Small intestine (tissue), 7 donors: ENCODE results near the gene RNU1-3. TPM values are rescaled to one million over a fixed set of nuclear protein-coding genes. Genes with fewer than 3 reads are reported as not detected.
A peak's percentile ranks its signal among the peaks of the same experiment; 100 is the strongest.
"Not testable (repeated sequence)": the region's sequence is repeated elsewhere in the genome, so short reads cannot be mapped to it uniquely, and the experiment has no call there.

ENCODE experiments used
- DNase-seq, 2 donors: peaks; one replicate each; pipeline versions ENCODE4 v3.0.0 to v3.0.0-alpha.2; 2013
- FAIRE-seq: peaks from 2 replicates; lab custom pipeline; 2012; peaks lifted over from hg19 to GRCh38; lab: Jason Lieb, UNC
- H3K27ac ChIP-seq, 3 donors: one replicate each; pipeline ENCODE4 v1.5.1; 2013; ENCODE audit warnings: low read length in 2 of 3, mild to moderate bottlenecking in 2 of 3, control low read depth in 1 of 3, inconsistent platforms in 1 of 3, low read depth in 1 of 3, moderate library complexity in 1 of 3
- H3K27me3 ChIP-seq, 3 donors: one replicate each; pipeline ENCODE4 v1.6.1; 2013; ENCODE audit warnings: low read length in 3 of 3, inconsistent platforms in 1 of 3; ENCODE audit not compliant: control insufficient read depth in 3 of 3, insufficient read depth in 3 of 3
- H3K36me3 ChIP-seq, 3 donors: one replicate each; pipeline ENCODE4 v1.6.1; 2013; ENCODE audit warnings: low read length in 3 of 3, inconsistent platforms in 1 of 3, low read depth in 1 of 3, mild to moderate bottlenecking in 1 of 3, moderate library complexity in 1 of 3; ENCODE audit not compliant: control insufficient read depth in 3 of 3, insufficient read depth in 2 of 3
- H3K4me1 ChIP-seq, 3 donors: one replicate each; pipeline ENCODE4 v1.6.1; 2013; ENCODE audit warnings: low read length in 2 of 3, inconsistent platforms in 1 of 3, low read depth in 1 of 3, mild to moderate bottlenecking in 1 of 3, moderate library complexity in 1 of 3; ENCODE audit not compliant: control insufficient read depth in 3 of 3, insufficient read depth in 2 of 3
- H3K4me3 ChIP-seq, 3 donors: one replicate each; pipeline ENCODE4 v1.5.1; 2013; ENCODE audit warnings: low read length in 3 of 3, control low read depth in 1 of 3, inconsistent platforms in 1 of 3, low read depth in 1 of 3, mild to moderate bottlenecking in 1 of 3, moderate library complexity in 1 of 3
- H3K9me3 ChIP-seq, 2 donors: one replicate each; pipeline ENCODE4 v1.6.1; 2013; ENCODE audit warnings: low read depth in 1 of 2, low read length in 1 of 2; ENCODE audit not compliant: control insufficient read depth in 2 of 2, insufficient read depth in 1 of 2
- WGBS, 3 donors: extraction: QIAGEN DNeasy Blood & Tissue Kit; methylation state at CpG; one replicate each; pipeline ENCODE4 v1.1.7; 2013; 5-methylcytosine and 5-hydroxymethylcytosine counted together
- polyA plus RNA-seq, 4 donors: library from polyadenylated mRNA; stranded (reverse) in 3 of 4; unstranded in 1 of 4; fragments of 200-250 nt in 3 of 4; fragments of 120-200 nt in 1 of 4; gene quantifications; one replicate each; pipeline versions ENCODE4 v1.2.1 to v1.2.3, GENCODE V29; 2013
- donor health status: healthy with polysubstance abuse.
- donor health status: control.
- donor health status: control.
- donor health status: Bipolar disorder and iron deficiency.
- donor health status: healthy.

Gene RNU1-3
- polyA plus RNA-seq, 4 donors = not detected

- H3K4me1 ChIP-seq, FAIRE-seq, DNase-seq, H3K27me3 ChIP-seq, H3K36me3 ChIP-seq, H3K27ac ChIP-seq, H3K4me3 ChIP-seq, H3K9me3 ChIP-seq: not testable (repeated sequence)
- 0 to 8% methylated on average over 5 to 10 of the region's 57 CpGs; no CpG with 5 or more reads in 1 of the 3 donors for WGBS, 3 donors
Measured at GRCh38 chr1:16700138-16700895, 33.6 kb upstream of the RNU1-3 start.

- H3K27me3 ChIP-seq, H3K4me3 ChIP-seq, H3K9me3 ChIP-seq, H3K27ac ChIP-seq, DNase-seq, FAIRE-seq, H3K36me3 ChIP-seq, H3K4me1 ChIP-seq: not testable (repeated sequence)
- 12 to 41% (median 19%) methylated on average over 22 to 46 of the region's 52 CpGs for WGBS, 3 donors
Measured at GRCh38 chr1:16699440-16699839, 32.7 kb upstream of the RNU1-3 start.

GRCh38 chr1:16697152-16697551 is 30.4 kb upstream of the RNU1-3 start:
- H3K36me3 ChIP-seq, H3K27ac ChIP-seq, DNase-seq, H3K27me3 ChIP-seq, H3K9me3 ChIP-seq, H3K4me1 ChIP-seq, FAIRE-seq, H3K4me3 ChIP-seq: not testable (repeated sequence)
- 8 to 50% (median 26%) methylated on average over 2 to 3 of the region's 7 CpGs for WGBS, 3 donors

GRCh38 chr1:16696507-16697150 is 29.9 kb upstream of the RNU1-3 start:
- FAIRE-seq, H3K4me1 ChIP-seq, H3K27me3 ChIP-seq, H3K36me3 ChIP-seq, H3K27ac ChIP-seq, H3K9me3 ChIP-seq: not testable (repeated sequence)
- H3K4me3 ChIP-seq = peak overlapping the region in 2 of 3 donors; percentile 30 to 39
- WGBS, 3 donors = 8 to 32% (median 10%) methylated on average over 19 to 28 of the region's 33 CpGs
- peak in 1 of 2 donors; percentile 68 for DNase-seq

- not testable (repeated sequence) for DNase-seq, H3K27ac ChIP-seq, H3K4me1 ChIP-seq, H3K27me3 ChIP-seq, H3K36me3 ChIP-seq, FAIRE-seq, H3K9me3 ChIP-seq, H3K4me3 ChIP-seq
- no CpG with 5 or more reads among the region's 16 CpGs for WGBS, 3 donors
Measured at GRCh38 chr1:16694308-16694702, 27.6 kb upstream of the RNU1-3 start.

GRCh38 chr1:16693449-16694307 is 26.9 kb upstream of the RNU1-3 start:
- not testable (repeated sequence) for H3K9me3 ChIP-seq, DNase-seq, H3K27ac ChIP-seq, H3K4me3 ChIP-seq, FAIRE-seq, H3K36me3 ChIP-seq, H3K4me1 ChIP-seq, H3K27me3 ChIP-seq
- 2 to 3% (median 2%) methylated on average over 18 to 46 of the region's 96 CpGs for WGBS, 3 donors

- not testable (repeated sequence) for H3K27me3 ChIP-seq, H3K27ac ChIP-seq, DNase-seq, FAIRE-seq, H3K4me1 ChIP-seq, H3K9me3 ChIP-seq, H3K36me3 ChIP-seq, H3K4me3 ChIP-seq
- 0 to 3% (median 1%) methylated on average over 8 to 26 of the region's 79 CpGs for WGBS, 3 donors
Measured at GRCh38 chr1:16692717-16693448, 26.1 kb upstream of the RNU1-3 start.

GRCh38 chr1:16692283-16692682 is 25.5 kb upstream of the RNU1-3 start:
- H3K9me3 ChIP-seq, FAIRE-seq, H3K27ac ChIP-seq, H3K36me3 ChIP-seq, H3K4me1 ChIP-seq, H3K27me3 ChIP-seq, H3K4me3 ChIP-seq, DNase-seq: not testable (repeated sequence)
- WGBS, 3 donors = 5 to 19% methylated on average over 26 to 28 of the region's 39 CpGs; no CpG with 5 or more reads in 1 of the 3 donors
